ENCODE data around the gene DCTN4. TPM values are rescaled to one million over a fixed set of nuclear protein-coding genes. Genes with fewer than 3 reads are reported as not detected.

DCTN4 gene
- total RNA-seq, 1 donor: 66.1 TPM

DNA sequence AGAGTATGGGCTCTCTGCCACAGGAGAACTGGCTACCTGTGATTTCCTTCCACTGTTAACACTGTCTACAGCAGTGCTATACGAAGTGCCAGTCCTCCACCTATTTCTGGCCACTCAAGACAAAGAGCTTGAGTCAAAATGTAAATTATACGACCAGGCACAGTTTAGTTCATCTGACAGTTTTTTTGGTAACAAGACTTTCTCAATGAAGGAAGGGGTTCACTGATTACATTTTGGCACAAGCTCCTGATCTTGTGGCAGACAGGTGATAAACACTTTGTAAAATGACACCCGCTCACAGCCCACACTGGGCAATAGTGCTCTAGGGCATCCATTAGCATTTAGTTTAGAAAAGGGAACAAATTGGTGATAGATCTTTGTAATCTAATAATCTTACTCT, 66.5 kb downstream of the DCTN4 start:
- no peak overlapping the region for H3K4me3 ChIP-seq (ENCODE audit: low read depth, low read length)
- no peak for DNase-seq (ENCODE audit: low read depth)
- TF ChIP-seq, protein P1, sequence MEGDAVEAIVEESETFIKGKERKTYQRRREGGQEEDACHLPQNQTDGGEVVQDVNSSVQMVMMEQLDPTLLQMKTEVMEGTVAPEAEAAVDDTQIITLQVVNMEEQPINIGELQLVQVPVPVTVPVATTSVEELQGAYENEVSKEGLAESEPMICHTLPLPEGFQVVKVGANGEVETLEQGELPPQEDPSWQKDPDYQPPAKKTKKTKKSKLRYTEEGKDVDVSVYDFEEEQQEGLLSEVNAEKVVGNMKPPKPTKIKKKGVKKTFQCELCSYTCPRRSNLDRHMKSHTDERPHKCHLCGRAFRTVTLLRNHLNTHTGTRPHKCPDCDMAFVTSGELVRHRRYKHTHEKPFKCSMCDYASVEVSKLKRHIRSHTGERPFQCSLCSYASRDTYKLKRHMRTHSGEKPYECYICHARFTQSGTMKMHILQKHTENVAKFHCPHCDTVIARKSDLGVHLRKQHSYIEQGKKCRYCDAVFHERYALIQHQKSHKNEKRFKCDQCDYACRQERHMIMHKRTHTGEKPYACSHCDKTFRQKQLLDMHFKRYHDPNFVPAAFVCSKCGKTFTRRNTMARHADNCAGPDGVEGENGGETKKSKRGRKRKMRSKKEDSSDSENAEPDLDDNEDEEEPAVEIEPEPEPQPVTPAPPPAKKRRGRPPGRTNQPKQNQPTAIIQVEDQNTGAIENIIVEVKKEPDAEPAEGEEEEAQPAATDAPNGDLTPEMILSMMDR (IDR thresholded peaks at IDR 0.05; ENCODE audit: insufficient read depth, low read depth, low read length): no peak

DNA sequence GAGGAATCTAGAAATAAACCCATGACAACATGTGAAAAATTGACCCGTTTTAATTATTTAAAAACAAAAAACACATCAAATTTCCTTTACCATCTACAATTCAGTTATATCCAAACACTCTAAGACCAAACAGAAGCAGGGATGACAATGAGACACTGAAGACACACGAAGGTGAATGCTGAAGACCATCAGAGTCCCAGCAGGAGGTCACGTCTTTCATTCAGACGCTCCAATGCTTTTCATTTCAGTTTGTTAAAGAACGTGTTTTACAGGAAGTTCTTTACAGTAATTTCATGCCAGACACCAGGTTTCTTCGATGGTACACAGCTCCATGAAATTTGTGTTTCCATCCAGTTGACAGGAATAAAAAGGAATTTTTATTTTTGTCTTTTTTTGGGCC, 68.1 kb downstream of the DCTN4 start:
- H3K4me3 ChIP-seq (ENCODE audit: low read depth, low read length): no peak overlapping the region
- no peak for DNase-seq (ENCODE audit: low read depth)
- TF ChIP-seq, protein P1 (IDR thresholded peaks at IDR 0.05; ENCODE audit: insufficient read depth, low read depth, low read length): no peak

DNA sequence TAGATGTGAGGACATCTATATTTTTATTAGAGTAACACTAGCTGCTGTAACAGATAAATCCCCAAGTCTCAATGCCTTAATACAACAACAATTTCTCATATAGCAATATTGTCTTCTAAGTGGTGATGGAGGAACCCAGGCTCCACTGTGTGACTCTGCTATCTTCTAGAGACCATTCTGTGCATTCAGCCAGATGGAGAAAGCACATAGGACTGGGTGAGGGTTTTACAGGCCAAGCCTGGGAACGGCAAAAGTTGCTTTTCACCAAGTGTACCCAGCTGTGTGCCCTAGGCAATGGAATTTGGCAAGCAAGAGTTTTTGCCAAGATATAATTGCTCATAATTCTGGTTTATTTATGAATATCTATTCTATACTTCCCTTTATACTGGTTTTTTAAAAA, 69.7 kb downstream of the DCTN4 start:
- no peak for DNase-seq (ENCODE audit: low read depth)
- H3K4me3 ChIP-seq (ENCODE audit: low read depth, low read length): no peak overlapping the region
- TF ChIP-seq, protein P1 (IDR thresholded peaks at IDR 0.05; ENCODE audit: insufficient read depth, low read depth, low read length): no peak

DNA sequence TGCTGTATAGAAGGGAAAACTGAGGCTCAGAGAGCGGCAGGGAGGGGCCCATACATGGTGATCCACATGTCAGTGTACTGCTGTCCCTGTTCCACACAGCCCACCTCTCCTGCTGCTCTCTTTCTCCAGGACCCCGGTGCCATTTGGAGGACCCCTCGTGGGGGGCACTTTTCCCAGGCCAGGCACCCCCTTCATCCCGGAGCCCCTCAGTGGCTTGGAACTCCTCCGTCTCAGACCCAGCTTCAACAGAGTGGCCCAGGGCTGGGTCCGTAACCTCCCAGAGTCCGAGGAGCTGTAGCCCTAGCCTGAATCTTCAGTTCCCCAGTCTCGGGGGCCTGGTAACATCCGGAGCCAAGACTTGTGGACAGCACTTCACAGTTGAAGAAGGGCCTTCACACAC, 82.2 kb downstream of the DCTN4 start:
- no peak overlapping the region for H3K4me3 ChIP-seq (ENCODE audit: low read depth, low read length)
- no peak for DNase-seq (ENCODE audit: low read depth)
- TF ChIP-seq, protein P1 (IDR thresholded peaks at IDR 0.05; ENCODE audit: insufficient read depth, low read depth, low read length): no peak

DNA sequence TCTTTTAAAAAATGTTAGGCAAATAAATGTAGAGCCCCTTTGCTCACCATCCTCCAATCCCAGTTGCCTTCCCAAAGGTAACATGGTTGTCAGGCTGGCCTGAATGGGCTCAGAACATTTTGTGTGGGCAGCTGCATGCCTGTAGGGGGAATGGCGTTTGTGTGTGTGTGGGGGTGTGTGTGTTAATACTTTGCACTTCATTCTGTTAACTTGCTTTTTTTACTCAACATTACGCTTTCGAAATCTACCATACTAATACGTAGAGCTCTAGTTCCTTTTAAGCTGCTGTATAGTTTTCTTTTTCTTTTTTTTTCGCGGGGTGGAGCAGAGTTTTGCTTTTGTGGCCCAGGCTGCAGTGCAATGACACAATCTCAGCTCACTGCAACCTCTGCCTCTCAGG, 83.7 kb downstream of the DCTN4 start:
- no peak for DNase-seq (ENCODE audit: low read depth)
- no peak overlapping the region for H3K4me3 ChIP-seq (ENCODE audit: low read depth, low read length)
- TF ChIP-seq, protein P1 (IDR thresholded peaks at IDR 0.05; ENCODE audit: insufficient read depth, low read depth, low read length): no peak

DNA sequence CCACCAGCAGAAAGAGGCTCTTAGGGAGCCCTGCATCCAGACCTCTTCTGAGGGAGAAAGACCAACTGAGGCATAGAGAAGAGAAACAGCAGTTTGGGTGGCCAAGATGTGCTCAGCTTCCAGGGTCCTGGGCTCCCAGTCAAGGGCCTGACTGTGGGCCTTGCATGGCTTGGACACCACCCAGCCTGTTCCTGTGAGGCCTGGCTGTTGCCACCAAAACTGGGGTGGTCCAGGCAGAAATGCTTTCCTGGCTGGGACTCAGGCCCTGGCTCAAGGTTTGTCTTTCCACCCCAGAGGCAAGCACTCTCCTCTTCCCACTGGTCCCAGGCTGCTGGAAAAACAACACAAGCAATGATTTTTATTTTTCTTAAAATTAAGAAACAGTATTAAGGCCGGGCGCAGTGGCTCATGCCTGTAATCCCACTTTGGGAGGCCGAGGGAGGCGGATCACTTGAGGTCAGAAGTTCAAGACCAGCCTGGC, 84.4 kb downstream of the DCTN4 start:
- TF ChIP-seq, protein P1 (IDR thresholded peaks at IDR 0.05; ENCODE audit: insufficient read depth, low read depth, low read length): no peak
- H3K4me3 ChIP-seq (ENCODE audit: low read depth, low read length): no peak overlapping the region
- no peak for DNase-seq (ENCODE audit: low read depth)

DNA sequence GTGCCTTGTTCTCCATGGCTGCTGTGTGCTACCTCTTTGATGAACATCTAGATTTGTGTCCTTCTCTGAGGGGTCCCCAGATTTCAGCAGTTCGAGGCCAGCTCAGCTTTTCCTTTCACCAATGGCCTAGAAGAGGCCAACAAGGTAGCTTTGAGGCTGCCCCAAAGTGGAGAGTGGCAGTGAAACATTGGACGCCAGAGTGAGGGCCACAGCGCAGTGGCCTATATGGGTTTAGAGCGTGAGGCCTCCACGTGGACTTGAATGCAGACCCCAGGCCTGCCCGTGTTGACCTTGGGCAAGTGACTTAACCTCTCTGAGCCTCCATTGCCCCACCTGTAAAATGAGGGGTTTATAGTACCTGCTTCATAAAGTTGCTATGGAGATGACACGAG, 85.9 kb downstream of the DCTN4 start:
- no peak for DNase-seq (ENCODE audit: low read depth)
- peak overlapping the region; percentile 66 for H3K4me3 ChIP-seq (ENCODE audit: low read depth, low read length)

More for the DNA sequence above, 85.9 kb downstream of the DCTN4 start:
- TF ChIP-seq, protein P1 (IDR thresholded peaks at IDR 0.05; ENCODE audit: insufficient read depth, low read depth, low read length): no peak
